Endothelial cell of umbilical vein (primary cell): ENCODE results near the gene RAB11FIP2. TPM values are rescaled to one million over a fixed set of nuclear protein-coding genes. Genes with fewer than 3 reads are reported as not detected.

Source experiments
- BruUV-seq: library from RNA; stranded (reverse); fragments of 400-500 nt; replicated peaks from 2 replicates; lab custom pipeline; 2021; lab: Mats Ljungman, UMichigan
- CTCF ChIA-PET: fragments of 300-600, 350-600 bp; sonication (Branson Sonifier 250); formaldehyde crosslinking; loops from one replicate; lab custom pipeline; 2021; ENCODE audit warnings: antibody characterized with exemption, inconsistent platforms; lab: Charles Lee
- POLR2A ChIA-PET: fragments of 300-600, 350-600 bp; sonication (Branson Sonifier 250); formaldehyde crosslinking; loops from one replicate; lab custom pipeline; 2021; ENCODE audit warnings: antibody characterized with exemption, inconsistent platforms; lab: Charles Lee
- DNase-seq: peaks from one replicate; pipeline ENCODE4 v3.0.0-alpha.2; 2011; ENCODE audit warnings: low read depth, low spot score
- FAIRE-seq: peaks from 2 replicates; lab custom pipeline; 2011; peaks lifted over from hg19 to GRCh38; lab: Jason Lieb, UNC
- H2AFZ ChIP-seq: 2 replicates; pipeline ENCODE4 v1.6.0; 2012; ENCODE audit warnings: low read depth, low read length, control low read depth, inconsistent platforms
- H3K27ac ChIP-seq: 2 replicates; pipeline ENCODE4 v1.5.1; 2011; ENCODE audit warnings: low read depth, mild to moderate bottlenecking, control low read depth, low read length, moderate library complexity; ENCODE audit not compliant: insufficient read depth
- H3K27me3 ChIP-seq, 2 experiments: 2 replicates each; pipeline versions ENCODE4 v1.6.0 to v1.6.1; 2011; ENCODE audit warnings: low read length in 2 of 2, mixed read lengths in 1 of 2; ENCODE audit not compliant: control insufficient read depth in 2 of 2, insufficient read depth in 2 of 2
- H3K36me3 ChIP-seq, 2 experiments: 2 replicates in 1 of 2; 3 replicates in 1 of 2; pipeline ENCODE4 v1.5.1; 2011; ENCODE audit warnings: low read length in 2 of 2, mild to moderate bottlenecking in 1 of 2, moderate library complexity in 1 of 2; ENCODE audit not compliant: control insufficient read depth in 2 of 2, insufficient read depth in 2 of 2; ENCODE audit errors: extremely low read depth in 1 of 2
- H3K4me1 ChIP-seq: 3 replicates; pipeline ENCODE4 v1.5.1; 2011; ENCODE audit warnings: mild to moderate bottlenecking, low read length; ENCODE audit not compliant: control insufficient read depth, insufficient read depth; ENCODE audit errors: extremely low read depth
- H3K4me2 ChIP-seq: 2 replicates; pipeline ENCODE4 v1.6.1; 2011; ENCODE audit warnings: low read length, control low read depth, mixed read lengths; ENCODE audit not compliant: insufficient read depth
- H3K4me3 ChIP-seq, 3 experiments: fragments of 200-600 bp in 1 of 3; sonication (generic), shearing (Covaris generic) in 1 of 3; replicated peaks in 1 of 3; 2 replicates each; pipeline ENCODE4 v1.5.1; 2011 to 2016; ENCODE audit warnings: control low read depth in 3 of 3, low read length in 3 of 3, mild to moderate bottlenecking in 2 of 3, inconsistent platforms in 1 of 3, low read depth in 1 of 3, moderate library complexity in 1 of 3; ENCODE audit not compliant: insufficient read depth in 1 of 3
- H3K79me2 ChIP-seq: 2 replicates; pipeline ENCODE4 v1.6.0; 2012; ENCODE audit warnings: low read length, inconsistent platforms; ENCODE audit not compliant: control insufficient read depth, insufficient read depth
- H3K9ac ChIP-seq: replicated peaks from 2 replicates; pipeline ENCODE3; 2011; ENCODE audit warnings: low read length, control low read depth; ENCODE audit not compliant: insufficient read depth; ENCODE audit errors: extremely low read depth
- H3K9me1 ChIP-seq: replicated peaks from 3 replicates; pipeline ENCODE4 v1.6.0; 2011; ENCODE audit warnings: mild to moderate bottlenecking, low read length; ENCODE audit not compliant: control insufficient read depth, insufficient read depth; ENCODE audit errors: extremely low read depth
- H3K9me3 ChIP-seq: replicated peaks from 2 replicates; pipeline ENCODE4 v1.5.1; 2012; ENCODE audit warnings: low read length, inconsistent platforms; ENCODE audit not compliant: control insufficient read depth, insufficient read depth
- H4K20me1 ChIP-seq: replicated peaks from 2 replicates; pipeline ENCODE3; 2011; ENCODE audit warnings: mild to moderate bottlenecking, low read length; ENCODE audit not compliant: control insufficient read depth, insufficient read depth; ENCODE audit errors: extremely low read depth
- EZH2 ChIP-seq: IDR thresholded peaks from 2 replicates; pipeline ENCODE4 v1.6.1; 2012; ENCODE audit warnings: borderline replicate concordance, low read depth, mild to moderate bottlenecking, moderate library complexity, low read length, inconsistent platforms; ENCODE audit not compliant: severe bottlenecking
- FOS ChIP-seq: IDR thresholded peaks from 2 replicates; pipeline ENCODE4 v1.6.1; 2011; ENCODE audit warnings: mild to moderate bottlenecking, low read length, moderate library complexity, borderline replicate concordance; ENCODE audit not compliant: insufficient read depth
- GATA2 ChIP-seq: IDR thresholded peaks from 2 replicates; pipeline ENCODE4 v1.7.0; 2011; ENCODE audit warnings: low read depth, mild to moderate bottlenecking, moderate library complexity, mixed read lengths, low read length; ENCODE audit not compliant: insufficient read length, insufficient read depth
- JUN ChIP-seq: IDR thresholded peaks from 2 replicates; pipeline ENCODE4 v1.6.1; 2011; ENCODE audit warnings: borderline replicate concordance, low read depth; ENCODE audit not compliant: insufficient read length, insufficient read depth
- MYC ChIP-seq: IDR thresholded peaks from one replicate; pipeline ENCODE4 v1.6.1; 2011; ENCODE audit warnings: mild to moderate bottlenecking, low read depth, low read length
- POLR2A ChIP-seq: IDR thresholded peaks from 2 replicates; pipeline ENCODE4 v1.6.1; 2012; ENCODE audit warnings: low read depth, mild to moderate bottlenecking, control low read depth, low read length
- POLR2AphosphoS5 ChIP-seq: IDR thresholded peaks from 2 replicates; pipeline ENCODE4 v1.6.1; 2012; ENCODE audit warnings: low read depth, mild to moderate bottlenecking, control low read depth, low read length, moderate library complexity; ENCODE audit not compliant: insufficient read depth
- dilution Hi-C: fragments of 300-500 bp; cut with MboI; formaldehyde crosslinking; loops from one replicate; pipeline ENCODE4 v1.15.0; 2019; ENCODE audit warnings: low sequenced_read_pairs; ENCODE audit not compliant: extremely low pct_ligation_motif_present
- intact Hi-C: fragments of 100-400 bp; cut with micrococcal nuclease; formaldehyde crosslinking; loops from one replicate; pipeline ENCODE4 v1.10.0; 2022
- polyA plus RNA-seq, 4 experiments: library from polyadenylated mRNA; depleted of rRNA in 3 of 4; stranded (reverse) in 3 of 4; unstranded in 1 of 4; fragments of >200 nt; gene quantifications; 2 replicates each; pipeline versions ENCODE4 v1.2.1 to v1.2.3, GENCODE V29; 2011 to 2012; ENCODE audit warnings: missing spikeins in 1 of 4
- total RNA-seq: library from RNA; stranded (reverse); gene quantifications from 2 replicates; pipeline ENCODE4 v1.2.3, GENCODE V29; 2021
- TF ChIP-seq, protein P1 (sequence below), 2 donors: IDR thresholded peaks; 1 replicate in 1 of 2; 2 replicates in 1 of 2; pipeline ENCODE4 v1.5.1; 2011; ENCODE audit warnings: low read length in 2 of 2, mild to moderate bottlenecking in 2 of 2, moderate library complexity in 2 of 2, control low read depth in 1 of 2, inconsistent platforms in 1 of 2, low read depth in 1 of 2; ENCODE audit not compliant: insufficient read depth in 1 of 2; ENCODE audit errors: extremely low read depth in 1 of 2
- TF ChIP-seq, protein P2 (sequence below): IDR thresholded peaks from 2 replicates; pipeline ENCODE4 v1.6.1; 2011; ENCODE audit not compliant: insufficient read depth, insufficient read length

Gene RAB11FIP2
- total and polyA plus RNA-seq, 2 donors (not counting 3 experiments of a cell fraction or from before 2014, with no cell fraction given), result 1.9 to 8.6 TPM

DNA sequence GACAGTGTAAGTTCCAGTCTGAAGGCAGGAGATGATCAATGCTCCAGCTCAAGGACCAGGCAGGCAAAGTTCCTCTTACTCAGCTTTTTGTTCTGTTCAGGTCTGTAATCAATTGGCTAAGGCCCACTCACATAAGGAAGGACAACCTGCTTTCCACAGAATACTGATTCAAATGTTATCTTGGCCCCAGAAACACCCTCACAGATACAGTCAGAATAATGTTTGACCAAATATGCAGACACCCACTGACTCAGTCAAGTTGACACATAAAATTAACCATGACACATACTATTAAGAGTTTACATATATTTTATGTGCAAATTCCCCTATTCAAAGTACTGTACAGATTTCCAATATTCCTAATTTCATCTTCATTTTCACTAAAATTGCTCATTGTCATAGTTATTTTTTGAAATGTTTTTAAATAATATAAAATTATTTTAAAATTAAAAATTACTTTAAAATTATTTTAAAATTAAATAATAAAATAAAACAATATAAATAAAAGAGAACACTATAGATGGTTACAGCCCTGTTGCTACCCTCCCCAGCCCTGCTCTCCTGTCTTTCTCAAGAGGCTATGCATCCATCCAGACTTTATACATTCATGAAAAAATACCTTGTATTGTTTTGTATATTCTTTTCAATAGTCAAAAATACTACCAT lies 59.4 kb downstream of the RAB11FIP2 start:
- ChIA-PET CTCF (no interaction called here), POLR2A (no interaction called here)
- TF ChIP-seq, protein P1, sequence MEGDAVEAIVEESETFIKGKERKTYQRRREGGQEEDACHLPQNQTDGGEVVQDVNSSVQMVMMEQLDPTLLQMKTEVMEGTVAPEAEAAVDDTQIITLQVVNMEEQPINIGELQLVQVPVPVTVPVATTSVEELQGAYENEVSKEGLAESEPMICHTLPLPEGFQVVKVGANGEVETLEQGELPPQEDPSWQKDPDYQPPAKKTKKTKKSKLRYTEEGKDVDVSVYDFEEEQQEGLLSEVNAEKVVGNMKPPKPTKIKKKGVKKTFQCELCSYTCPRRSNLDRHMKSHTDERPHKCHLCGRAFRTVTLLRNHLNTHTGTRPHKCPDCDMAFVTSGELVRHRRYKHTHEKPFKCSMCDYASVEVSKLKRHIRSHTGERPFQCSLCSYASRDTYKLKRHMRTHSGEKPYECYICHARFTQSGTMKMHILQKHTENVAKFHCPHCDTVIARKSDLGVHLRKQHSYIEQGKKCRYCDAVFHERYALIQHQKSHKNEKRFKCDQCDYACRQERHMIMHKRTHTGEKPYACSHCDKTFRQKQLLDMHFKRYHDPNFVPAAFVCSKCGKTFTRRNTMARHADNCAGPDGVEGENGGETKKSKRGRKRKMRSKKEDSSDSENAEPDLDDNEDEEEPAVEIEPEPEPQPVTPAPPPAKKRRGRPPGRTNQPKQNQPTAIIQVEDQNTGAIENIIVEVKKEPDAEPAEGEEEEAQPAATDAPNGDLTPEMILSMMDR (IDR thresholded peaks at IDR 0.05; ENCODE audit: extremely low read depth in 1 of 2, insufficient read depth in 1 of 2, low read depth in 1 of 2, low read length in 2 of 2), result no peak
- TF ChIP-seq JUN, result no peak
- no peak for TF ChIP-seq POLR2AphosphoS5
- no peak for TF ChIP-seq FOS
- TF ChIP-seq GATA2, result no peak
- TF ChIP-seq MYC, result no peak
- no peak for TF ChIP-seq POLR2A
- TF ChIP-seq, protein P2, sequence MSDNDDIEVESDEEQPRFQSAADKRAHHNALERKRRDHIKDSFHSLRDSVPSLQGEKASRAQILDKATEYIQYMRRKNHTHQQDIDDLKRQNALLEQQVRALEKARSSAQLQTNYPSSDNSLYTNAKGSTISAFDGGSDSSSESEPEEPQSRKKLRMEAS, result no peak
- no peak for TF ChIP-seq EZH2
- no peaks in the 10 kb centered on the region for H3K4me1 ChIP-seq
- H2AFZ ChIP-seq, result no peak overlapping the region
- H3K4me2 ChIP-seq, result no peak overlapping the region
- H3K4me3 ChIP-seq, result no peak overlapping the region
- no peaks in the 10 kb centered on the region for H3K27me3 ChIP-seq
- intact Hi-C loops (no loop called here), dilution Hi-C loops (no loop called here)
- no peaks in the 10 kb centered on the region for H3K79me2 ChIP-seq
- FAIRE-seq (no peak), DNase-seq (no peak)
- H3K9me1 ChIP-seq, result no peaks in the 10 kb centered on the region
- BruUV-seq, result no TSS peak
- no peaks in the 10 kb centered on the region for H4K20me1 ChIP-seq
- no peaks in the 10 kb centered on the region for H3K9me3 ChIP-seq
- no peak overlapping the region for H3K9ac ChIP-seq
- H3K27ac ChIP-seq, result no peak overlapping the region
- H3K36me3 ChIP-seq, result no peaks in the 10 kb centered on the region
